Testis (tissue), 2 donors: Measurements from ENCODE around the gene H1-8.

Experiments
- POLR2A ChIP-seq: fragments of 450-650 bp; IDR thresholded peaks from one replicate; pipeline ENCODE4 v1.6.1; 2017; ENCODE audit warnings: antibody characterized with exemption, mild to moderate bottlenecking, moderate library complexity
- TF ChIP-seq, protein P1 (sequence below), 3 experiments: fragments of 450-650 bp in 2 of 3; fragments of 200-600 bp in 1 of 3; sonication (generic) in 1 of 3; IDR thresholded peaks; one replicate each; pipeline ENCODE4 v1.5.1; 2016 to 2019; ENCODE audit warnings: antibody characterized with exemption in 3 of 3, mild to moderate bottlenecking in 2 of 3, moderate library complexity in 1 of 3

DNA sequence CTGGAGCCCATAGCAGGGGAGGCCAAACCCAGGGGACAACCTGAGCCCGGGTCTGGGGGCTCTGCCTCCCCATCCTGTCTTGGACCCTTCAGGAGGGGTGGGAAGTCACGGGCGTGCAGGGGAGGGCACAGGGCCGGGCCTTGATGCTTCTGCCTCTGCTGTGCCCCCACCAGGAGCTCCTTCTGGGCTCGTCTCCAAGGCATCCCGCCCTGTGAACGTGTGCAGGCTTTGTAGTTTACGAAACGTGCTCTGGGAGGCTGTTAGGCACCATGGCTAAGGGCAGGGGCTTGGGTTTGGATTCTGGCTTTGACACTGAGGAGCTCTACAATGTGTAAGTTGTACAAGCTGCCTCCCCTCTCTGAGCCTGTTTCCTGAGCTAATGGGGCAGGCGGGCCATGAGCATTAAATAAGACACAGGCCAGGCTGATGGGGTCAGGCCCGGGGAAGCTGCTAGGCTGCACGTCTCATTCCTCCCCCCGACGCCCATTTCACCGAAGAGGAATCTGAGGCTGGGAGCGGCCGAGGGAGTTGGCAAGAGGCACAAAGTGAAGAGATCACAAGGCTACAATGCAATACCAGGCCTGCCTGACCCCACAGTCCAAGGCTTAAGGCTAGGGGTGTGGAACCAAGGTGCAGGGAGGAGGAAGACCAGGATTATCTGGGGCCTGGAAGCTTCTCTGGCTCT is 43.9 kb downstream of the H1-8 start:
- no peak for TF ChIP-seq POLR2A
- TF ChIP-seq, protein P1, sequence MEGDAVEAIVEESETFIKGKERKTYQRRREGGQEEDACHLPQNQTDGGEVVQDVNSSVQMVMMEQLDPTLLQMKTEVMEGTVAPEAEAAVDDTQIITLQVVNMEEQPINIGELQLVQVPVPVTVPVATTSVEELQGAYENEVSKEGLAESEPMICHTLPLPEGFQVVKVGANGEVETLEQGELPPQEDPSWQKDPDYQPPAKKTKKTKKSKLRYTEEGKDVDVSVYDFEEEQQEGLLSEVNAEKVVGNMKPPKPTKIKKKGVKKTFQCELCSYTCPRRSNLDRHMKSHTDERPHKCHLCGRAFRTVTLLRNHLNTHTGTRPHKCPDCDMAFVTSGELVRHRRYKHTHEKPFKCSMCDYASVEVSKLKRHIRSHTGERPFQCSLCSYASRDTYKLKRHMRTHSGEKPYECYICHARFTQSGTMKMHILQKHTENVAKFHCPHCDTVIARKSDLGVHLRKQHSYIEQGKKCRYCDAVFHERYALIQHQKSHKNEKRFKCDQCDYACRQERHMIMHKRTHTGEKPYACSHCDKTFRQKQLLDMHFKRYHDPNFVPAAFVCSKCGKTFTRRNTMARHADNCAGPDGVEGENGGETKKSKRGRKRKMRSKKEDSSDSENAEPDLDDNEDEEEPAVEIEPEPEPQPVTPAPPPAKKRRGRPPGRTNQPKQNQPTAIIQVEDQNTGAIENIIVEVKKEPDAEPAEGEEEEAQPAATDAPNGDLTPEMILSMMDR (IDR thresholded peaks at IDR 0.05), result no peak
